GM21526 (cell line): Measurements from ENCODE around the gene ZNF714.
"Not testable (repeated sequence)": the region's sequence is repeated elsewhere in the genome, so short reads cannot be mapped to it uniquely, and the experiment has no call there.

Source experiments
- ATAC-seq: cut with Tn5 transposase; IDR thresholded peaks from one replicate; pipeline ENCODE4 v1.9.1; 2021; ENCODE audit warnings: moderate library complexity; ENCODE audit not compliant: unreplicated experiment, low FRiP score

The ZNF714 gene

DNA sequence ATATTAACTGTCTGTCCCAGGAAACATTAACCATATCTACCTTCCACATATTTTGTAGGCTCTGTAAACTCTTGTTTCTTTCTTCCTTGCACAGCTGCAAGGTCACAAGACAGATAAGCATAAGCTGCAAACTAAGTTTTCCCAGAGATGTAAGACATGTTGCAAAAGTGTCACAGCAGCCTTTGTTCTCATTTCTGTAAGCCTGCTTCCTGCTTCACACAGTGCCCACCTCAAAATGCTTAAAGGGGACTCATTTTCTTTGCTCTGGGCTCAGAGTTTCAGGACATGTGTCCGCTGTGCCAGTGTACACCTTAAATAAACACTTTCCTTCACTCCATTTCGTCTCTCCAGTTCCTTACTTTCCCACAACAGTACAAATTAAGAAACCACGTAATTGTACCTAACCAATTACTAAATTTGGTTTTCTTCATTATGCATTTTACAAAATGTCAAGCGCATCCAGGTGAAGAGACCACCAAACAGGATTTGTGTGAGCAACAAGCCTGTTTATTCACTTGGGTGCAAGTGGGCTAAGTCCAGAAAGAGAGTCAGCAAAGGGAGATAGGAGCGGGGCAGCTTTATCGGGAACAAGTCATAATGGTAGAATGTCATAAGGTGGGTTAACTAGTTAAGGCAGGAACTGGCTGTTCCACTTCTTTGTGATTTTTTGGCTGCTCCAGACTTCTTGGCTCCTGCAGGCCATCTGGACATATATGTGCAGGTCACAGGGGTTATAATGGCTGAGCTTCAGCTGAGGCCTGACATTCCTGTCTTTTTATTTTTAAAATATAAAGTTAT lies 47.1 kb downstream of the ZNF714 start:
- ATAC-seq: no peak

DNA sequence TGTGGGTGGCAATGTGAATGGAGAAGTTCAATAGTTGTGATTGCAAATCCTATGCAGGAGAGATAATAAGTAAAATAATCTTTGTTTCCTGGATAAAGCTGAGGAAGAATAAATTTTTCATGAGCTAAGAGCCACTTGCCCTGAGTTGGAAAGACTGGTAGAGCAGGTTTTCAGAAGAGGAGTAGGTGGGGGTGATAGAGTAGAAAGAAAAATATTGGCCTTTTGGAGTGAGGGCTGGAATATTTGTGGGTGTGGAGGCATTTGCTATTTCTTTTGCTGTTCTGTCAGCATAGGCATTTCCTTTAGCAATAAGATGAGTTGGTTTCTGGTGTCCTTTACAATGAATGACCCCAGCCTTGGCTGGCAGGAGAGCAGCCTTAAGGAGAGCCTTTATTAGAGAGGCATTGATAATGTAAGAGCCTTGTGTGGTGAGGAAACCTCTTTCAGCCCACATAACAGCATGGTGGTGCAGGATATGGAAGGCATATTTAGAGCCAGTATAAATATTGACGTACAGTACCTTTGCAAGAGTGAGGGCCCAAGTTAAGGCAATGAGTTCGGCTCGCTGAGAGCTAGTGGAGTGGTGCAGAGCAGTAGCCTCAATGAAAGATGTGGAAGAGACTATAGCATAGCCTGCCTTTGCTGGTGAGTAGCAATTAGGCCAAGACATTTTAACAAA lies 48.2 kb downstream of the ZNF714 start:
- no peak for ATAC-seq

DNA sequence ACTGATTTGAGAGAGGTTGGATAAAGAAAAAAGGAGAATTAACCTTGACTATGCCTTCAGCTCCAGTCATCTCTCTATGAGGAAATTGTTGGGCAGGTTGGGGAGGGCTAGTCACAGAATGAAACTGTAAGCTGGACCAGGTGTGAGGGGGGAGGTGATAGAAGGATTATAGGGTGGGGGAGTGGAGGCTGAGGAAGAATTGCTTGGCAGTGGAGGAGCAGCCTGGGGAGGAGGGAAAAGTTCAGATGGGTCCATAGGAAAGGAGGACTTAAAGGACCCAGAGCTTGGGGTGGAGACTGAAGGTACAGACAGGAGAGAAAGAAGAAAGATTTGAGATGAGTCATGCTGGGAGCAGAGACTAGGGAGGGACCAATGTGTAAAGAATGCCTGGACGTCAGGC lies 51.6 kb downstream of the ZNF714 start:
- ATAC-seq: no peak

DNA sequence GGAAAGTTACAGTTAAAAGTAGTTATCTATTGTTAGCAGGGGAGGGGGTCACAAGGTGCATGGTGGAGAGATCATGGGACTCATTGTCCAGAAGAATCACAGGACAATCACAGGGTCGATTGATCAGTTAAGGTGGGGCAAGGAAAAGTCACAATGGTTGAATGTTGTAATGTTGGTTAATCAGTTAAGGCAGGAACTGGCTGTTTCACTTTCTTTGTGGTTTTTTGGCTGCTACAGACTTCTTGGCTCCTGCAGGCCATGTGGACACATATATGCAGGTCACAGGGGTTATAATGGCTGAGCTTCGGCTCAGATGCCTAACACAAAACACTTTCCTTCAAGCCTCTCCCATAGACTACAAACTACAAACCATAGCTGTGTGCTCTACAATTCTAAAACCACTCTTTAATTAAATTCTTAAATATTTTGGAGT lies 52.9 kb downstream of the ZNF714 start:
- no peak for ATAC-seq

DNA sequence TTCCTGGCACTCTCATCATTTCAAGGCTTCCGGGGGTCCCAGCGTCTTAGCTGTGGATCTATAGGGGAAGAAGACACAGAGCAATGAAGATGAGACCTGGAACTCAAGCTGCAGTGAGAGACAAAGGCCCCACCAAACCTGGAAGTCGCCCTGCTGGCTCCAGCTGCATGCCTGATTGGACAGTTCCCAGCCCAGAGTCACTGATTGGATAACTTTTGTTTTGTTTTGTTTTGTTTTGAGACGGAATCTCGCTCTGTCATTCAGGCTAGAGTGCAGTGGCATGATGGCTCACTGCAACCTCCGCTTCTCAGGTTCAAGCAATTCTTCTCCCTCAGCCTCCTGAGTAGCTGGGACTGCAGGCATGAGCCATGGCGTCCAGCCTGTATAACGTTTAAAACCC lies 53.4 kb downstream of the ZNF714 start:
- no peak for ATAC-seq

DNA sequence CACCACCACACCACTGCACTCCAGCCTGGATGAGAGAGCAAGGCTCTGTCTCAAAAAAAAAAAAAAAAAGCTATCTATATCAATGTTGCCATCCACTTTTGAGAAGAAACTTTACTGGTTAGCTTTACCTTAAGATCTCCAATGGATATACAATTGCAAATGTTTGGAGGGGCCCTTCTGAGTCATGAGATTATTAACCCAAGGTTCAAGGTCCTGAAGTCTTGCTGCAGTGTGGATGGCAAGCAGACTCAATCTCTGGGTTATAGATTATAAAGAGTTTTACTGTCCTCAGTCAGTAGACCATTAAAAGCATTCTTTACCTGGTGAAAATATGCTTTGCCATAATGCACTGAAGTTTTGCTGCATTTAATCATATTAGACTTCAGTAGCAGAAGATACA lies 56.1 kb downstream of the ZNF714 start:
- no peak for ATAC-seq

DNA sequence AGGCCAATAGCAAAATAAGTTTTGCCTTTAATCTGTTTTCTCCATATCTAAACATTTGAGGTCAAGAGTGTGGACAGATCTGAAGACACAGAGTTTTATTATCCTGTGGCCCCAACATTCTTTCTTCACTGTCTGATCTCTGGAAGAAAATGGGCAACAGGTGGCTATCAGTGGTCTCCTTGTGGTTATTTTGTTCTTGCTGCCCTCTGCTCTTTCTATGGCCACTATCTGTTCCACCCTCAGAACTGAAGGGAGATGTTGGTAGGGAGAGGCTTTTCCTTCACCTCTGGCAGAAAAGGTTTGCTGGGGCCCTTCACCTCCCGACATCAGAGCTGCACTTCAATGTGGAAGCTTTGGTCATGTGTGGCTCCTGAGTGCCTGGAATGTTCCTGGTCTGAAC lies 59.0 kb downstream of the ZNF714 start:
- not testable (repeated sequence) for ATAC-seq

DNA sequence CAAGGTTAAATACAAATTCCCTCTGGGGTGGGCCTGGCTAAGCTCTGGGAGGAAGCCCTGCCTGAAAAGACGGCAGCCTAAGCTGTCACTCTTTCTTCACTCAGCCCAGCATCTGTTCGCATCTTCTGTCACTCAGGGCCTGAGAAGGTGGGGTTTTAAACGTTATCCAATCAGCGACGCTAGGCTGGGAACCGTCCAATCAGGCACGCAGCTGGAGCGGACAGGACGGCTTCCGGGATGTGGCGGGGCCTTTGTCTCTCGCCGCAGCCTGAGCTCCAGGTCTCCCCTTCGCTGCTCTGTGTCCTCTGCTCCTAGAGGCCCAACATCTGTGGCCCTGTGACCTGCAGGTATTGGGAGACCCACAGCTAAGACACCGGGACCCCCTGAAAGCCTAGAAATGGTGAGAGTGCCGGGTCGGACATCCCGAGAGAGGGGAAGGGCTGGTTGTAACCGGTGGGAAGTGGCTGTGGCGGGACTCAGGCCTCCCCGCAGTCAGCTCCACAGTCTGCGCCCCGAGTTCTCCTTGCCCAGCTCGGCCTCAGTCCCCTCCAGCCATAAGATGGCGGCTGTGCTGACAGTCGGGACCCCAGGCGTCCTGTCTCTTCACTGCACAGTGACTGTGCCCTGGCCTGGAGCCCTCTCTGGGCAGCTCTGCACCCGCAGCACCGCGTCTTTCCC lies 59.9 kb downstream of the ZNF714 start, which contains the start of gene ZNF431:
ZNF431 (plus strand) TSS at position 254 of the 678 bp plus-strand sequence; CDS start at position 398, 144 bp downstream.
- peak; percentile 96 for ATAC-seq

DNA sequence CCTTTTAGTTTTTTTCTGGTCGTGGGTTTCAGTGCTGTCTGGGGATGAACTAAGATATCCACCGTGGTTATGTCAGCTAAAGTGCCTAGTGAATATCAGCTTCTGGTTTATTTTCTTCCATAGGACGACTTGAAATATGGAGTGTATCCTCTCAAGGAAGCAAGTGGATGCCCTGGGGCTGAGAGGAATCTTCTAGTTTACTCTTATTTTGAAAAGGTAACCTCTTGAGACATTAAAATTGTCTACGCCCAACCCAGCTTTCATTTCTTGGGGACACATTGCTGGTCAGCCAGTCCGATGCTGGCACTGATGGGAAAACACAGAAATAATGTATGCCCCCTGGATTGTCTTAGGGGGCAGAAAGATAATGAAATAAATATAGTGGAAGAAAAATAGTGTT lies 61.4 kb downstream of the ZNF714 start:
- no peak for ATAC-seq

DNA sequence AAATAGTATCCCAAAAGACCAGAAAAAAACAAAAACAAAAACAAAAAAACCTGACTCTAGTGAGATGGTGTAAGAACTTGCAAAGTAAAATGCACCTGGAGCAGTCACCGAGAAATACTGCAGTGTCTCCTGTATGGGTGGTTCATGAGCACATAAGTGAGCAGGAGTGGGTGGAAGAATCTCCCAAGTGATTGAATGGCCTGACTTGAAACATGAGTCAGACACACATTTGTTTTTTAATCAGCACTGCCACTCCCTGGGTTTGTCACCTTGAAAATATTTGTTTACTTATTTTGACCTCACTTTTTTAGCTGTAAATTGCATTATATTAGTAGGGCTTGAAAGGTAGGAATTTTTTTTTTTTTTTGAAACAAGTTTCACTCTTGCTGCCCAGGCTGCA lies 61.9 kb downstream of the ZNF714 start:
- ATAC-seq: no peak

DNA sequence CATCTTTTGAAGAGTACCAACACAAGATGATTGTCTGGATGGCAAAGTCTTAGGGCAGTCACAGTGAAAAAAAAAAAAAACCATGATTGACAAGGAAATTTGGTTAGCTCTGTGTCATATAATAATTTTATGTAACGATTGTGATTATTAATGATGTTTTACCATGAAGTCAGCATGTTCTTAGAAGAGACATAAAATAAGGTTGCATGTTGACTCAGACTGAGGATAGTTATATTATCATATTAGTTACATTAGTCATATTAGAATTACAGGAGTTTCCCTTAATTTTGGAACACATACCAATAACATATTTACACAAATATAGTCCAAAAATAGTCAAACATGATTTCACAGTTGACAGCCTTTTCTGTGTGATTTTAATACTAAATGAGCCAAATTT lies 65.5 kb downstream of the ZNF714 start:
- no peak for ATAC-seq

DNA sequence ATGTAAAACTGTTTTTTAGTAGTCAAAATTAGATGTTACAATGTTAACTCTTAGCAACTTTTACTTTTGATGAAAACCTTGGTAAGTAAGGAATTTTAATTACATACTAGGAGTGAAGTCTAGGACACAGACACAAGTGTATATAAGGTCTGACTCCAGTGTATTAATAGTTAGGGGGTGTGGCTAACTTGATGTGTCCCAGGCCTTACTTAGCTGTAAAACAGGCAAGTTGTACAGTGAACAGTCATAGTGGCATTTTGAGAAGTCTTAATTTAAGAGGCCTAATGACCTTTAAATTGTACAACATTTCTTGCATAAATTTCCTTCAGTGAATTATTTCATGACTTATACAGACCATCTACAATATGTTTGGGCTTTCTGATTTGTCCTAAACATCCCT lies 66.7 kb downstream of the ZNF714 start:
- ATAC-seq: no peak

DNA sequence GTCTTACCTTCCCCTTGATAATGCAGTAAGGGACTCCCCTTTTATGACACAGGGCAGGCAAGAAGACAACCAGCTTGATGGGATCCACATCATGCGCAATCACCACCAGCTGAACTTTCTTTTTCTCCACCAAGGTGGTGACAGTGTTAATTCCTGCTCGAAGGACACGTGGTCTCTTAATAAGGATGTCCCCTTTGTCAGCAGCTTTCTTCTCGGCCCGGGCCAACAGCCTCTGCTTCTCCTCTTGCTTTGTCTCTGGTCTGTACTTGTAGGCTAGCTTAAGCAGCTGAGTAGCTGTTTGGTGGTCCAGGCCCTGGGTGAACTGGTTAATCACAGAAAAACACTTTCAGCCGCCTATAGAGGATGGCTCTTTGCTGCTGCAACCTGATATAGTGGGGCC lies 67.9 kb downstream of the ZNF714 start:
- no peak for ATAC-seq

DNA sequence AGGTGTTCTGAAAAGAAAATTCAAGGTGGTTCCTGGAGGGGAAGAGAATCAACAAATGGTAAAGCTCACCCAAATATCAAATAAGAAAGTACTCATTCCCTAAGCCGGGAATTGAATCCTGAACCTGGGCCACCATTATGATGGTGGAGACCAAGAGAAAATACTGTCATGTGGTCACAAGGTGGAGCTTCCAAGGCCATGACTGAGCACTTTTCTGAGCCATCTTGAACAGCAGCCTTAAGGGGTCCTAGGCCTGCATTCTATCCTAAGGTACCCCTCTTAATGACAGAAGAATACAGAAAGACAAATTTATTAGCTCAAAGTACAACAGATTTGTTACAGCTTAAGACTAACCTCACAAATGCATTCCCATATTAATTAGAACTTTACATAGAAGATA lies 69.5 kb downstream of the ZNF714 start:
- no peak for ATAC-seq

DNA sequence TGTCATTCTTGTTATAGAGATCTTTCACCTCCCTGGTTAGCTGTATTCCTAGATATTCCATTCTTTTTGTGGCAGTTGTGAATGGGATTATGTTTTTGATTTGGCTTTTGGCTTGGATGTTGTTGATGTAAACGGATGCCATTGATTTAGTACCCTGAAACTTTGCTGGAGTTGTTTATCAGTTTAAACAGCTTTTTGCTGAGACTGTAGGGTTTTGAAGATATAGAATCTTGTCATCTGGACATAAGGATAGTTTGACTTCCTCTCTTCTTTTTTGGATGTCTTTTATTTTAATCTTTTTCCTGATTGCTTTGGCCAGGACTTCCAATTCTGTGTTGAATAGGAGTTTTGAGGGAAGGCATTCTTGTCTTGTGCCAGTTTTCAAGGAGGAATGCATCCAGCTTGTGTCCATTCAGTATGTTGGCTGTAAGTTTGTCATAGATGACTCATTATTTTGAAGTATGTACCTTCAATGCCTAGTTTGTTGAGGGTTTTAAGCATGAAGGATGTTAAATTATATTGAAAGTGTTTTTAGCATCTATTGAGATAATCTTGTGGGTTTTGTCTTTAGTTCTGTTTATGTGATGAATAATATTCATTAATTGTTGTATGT lies 76.6 kb downstream of the ZNF714 start:
- ATAC-seq: no peak

DNA sequence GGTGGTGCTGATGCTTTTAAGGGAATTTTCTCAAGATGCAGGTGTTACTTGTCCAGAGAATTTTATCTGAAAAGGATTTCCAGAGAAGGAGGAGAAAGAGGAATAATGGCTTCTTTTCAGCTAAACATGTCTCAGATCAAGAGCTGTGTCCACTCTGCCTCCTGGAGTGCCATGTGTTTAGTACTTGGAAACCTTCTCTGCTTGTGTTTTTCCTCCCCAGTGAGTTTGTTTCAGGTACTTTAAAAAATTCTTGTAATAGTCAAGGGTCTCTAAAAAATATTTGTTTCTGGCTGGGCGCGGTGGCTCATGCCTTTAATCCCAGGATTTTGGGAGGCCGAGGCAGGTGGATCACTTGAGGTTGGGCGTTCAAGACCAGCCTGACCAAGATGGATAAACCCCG lies 82.5 kb downstream of the ZNF714 start:
- ATAC-seq: no peak

DNA sequence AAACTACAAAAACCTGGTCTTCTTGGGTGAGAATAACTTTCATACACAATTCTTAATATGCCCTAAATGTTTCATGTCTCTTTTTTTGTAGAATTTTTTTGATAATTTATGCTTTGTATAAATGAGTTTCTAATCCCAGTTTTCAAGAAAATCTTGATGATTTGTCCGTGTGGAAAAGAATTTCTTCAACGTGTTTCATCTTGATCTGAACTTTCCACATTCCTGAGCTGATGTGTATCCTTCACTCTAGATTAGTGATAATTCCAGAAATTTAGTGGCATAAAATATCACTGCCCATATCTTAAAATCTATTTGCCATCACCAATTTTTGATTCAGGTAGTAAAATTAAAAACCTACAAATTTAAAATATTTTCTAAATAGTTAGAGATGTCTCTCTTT lies 84.4 kb downstream of the ZNF714 start:
- ATAC-seq: no peak
